Islet precursor cell (in vitro differentiated cells): ENCODE results near the gene PRAMEF5.
"Not testable (repeated sequence)": the region's sequence is repeated elsewhere in the genome, so short reads cannot be mapped to it uniquely, and the experiment has no call there.

Experiments
- DNase-seq: peaks from one replicate; pipeline ENCODE4 v3.0.0-alpha.2; 2018

The PRAMEF5 gene

DNA sequence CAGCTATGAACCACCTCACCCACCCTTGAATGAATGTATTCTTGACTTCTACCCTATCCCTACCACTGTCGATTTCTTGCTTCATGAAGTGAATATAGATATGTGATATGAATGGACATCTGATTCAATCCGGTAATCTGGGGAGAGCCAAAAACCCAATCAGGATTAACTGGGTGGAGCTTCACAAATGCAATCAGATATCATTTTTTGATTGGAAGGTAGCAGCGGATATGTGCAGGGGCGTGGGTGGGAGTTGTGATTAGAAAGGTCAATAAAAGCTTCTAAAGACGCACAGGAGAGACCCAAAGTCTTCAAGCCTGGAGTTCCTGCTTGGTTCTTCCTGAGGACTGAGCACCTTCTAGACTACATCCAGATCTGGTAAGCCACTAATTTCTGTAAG lies at the start of gene PRAMEF5:
TSS of gene PRAMEF5 (plus strand) at position 301 of the 400 bp plus-strand sequence. CDS start 5,071 bp downstream, outside the sequence.
- DNase-seq, result not testable (repeated sequence)

DNA sequence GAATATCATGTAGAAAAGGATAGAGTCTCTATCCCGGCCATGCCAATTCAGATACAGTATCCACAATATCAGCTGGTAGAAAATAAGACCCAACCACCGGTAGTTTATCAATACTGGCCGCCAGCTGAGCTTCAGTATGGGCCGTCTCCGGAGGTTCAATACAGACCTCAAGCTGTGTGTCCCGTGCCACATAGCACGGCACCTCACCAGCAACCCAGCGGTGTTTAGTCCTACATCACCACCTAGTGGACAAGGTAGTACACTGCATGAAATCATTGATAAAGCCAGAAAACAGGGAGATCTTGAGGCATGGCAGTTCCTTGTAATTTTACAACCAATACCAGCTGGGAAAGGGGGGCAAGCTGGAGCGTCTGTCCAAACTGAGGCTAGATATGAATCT lies 45.3 kb upstream of the PRAMEF5 start:
- not testable (repeated sequence) for DNase-seq

DNA sequence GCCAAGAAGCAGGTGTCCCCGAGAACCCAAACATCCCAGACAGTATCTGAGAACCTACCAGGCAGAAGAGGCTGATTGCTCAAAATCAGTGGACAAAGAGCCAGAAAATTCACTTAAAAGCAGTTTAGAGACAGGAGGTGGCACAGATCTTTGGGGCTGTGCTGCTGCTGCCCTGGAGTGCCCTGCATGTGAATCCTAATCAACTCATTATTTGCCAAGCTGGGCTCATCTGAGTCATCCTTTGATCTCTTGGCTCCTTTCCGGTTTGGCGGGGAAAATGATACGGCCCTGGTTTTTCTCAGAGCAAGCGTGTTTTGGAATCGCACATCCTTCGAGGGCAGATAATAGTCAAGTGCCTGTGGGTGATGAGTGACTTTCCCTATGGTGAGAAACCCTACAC lies 37.4 kb upstream of the PRAMEF5 start:
- DNase-seq, result not testable (repeated sequence)

DNA sequence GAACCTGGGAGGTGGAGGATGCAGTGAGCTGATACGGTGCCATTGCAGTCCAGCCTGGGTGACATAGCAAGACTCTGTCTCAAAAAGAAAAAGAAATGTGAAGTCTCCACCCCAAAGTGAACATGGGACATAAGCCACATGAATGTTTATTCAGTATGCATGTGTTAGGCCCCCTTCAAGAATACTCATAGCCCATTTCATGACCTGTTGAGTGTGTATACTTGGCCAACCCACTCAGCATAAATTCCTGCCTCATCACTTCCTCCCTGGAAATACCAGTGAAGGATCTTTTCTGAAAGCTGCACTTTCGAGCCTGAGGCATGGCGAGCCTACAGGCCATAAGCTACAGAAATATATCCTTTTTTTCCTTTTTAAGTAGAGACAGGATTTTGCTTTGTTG lies 34.8 kb upstream of the PRAMEF5 start:
- not testable (repeated sequence) for DNase-seq

DNA sequence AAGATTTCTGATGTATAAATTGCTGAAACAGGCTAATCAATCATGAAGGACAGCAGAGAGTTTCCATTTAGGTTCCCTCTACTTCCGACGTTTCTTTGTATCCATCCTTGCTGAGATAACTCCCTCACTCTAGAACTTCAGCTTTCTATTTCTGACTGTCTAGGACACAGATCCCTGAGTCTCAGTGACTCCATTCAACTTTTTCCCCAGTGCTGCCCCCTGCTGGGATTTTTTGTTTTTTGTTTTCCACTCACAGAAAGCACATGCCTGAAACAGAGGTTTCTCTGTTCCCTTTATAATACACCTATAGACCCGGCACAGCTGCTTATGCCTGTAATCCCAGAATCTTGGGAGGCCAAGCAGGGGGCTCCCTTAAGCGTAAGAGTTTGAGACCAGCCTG lies 31.2 kb upstream of the PRAMEF5 start:
- DNase-seq, result not testable (repeated sequence)

DNA sequence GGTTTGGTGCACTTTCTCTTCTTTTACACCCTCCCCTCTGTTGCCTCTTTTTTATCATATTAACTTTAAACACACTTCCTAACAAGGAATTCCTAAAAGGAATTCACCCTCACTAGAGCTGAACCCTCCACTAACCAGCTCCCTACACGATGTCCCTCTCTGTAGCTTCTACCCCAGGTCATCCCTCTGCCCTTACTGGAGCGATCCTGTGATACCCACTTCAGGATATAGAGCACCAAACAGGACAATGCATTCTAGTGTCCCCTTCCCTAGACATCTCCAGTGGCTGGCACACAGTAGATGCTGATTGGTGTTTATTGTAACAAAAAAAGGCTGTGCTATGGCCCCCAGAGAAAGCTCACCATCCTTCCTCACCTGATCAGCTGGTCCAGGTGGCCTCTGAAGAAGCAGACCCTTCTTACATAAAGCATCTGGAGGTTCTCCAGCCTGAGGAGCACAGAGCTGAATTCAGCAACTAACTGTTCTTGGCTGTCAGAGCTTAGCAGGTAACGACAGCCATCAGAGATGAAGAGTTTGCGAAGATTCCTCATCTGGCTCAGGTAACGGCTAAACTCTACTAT lies 29.4 kb upstream of the PRAMEF5 start:
- DNase-seq, result no peak

DNA sequence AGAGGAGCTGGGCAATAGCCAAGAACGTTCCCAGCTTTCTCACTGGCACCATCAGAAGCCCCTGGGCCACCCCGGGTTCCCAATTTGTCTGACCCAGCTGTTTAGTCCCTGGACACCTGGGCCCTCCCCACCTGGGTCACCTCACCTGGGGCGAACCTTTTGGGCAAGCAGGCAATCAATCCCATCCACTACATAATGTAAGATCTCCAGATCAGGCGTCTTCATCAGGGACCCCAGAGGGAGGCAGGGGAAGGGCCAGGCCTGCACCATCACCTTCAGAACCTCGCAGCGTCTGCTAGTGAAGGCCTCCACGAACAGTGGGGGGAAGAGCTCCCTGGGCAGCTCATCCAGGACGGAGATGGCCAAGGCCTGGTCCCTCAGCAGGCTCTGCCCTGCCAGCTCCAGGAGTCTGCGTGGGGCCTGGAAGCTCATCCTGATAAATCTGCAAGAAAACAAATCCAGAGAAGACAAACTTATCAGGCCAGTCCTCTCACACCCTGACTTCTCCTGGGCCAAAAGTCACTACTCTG lies 28.3 kb upstream of the PRAMEF5 start, which contains the start of gene PRAMEF18:
TSS of gene PRAMEF18 (minus strand) at position 480 of the 530 bp plus-strand sequence. CDS start at position 432, 48 bp downstream.
- DNase-seq, result not testable (repeated sequence)

DNA sequence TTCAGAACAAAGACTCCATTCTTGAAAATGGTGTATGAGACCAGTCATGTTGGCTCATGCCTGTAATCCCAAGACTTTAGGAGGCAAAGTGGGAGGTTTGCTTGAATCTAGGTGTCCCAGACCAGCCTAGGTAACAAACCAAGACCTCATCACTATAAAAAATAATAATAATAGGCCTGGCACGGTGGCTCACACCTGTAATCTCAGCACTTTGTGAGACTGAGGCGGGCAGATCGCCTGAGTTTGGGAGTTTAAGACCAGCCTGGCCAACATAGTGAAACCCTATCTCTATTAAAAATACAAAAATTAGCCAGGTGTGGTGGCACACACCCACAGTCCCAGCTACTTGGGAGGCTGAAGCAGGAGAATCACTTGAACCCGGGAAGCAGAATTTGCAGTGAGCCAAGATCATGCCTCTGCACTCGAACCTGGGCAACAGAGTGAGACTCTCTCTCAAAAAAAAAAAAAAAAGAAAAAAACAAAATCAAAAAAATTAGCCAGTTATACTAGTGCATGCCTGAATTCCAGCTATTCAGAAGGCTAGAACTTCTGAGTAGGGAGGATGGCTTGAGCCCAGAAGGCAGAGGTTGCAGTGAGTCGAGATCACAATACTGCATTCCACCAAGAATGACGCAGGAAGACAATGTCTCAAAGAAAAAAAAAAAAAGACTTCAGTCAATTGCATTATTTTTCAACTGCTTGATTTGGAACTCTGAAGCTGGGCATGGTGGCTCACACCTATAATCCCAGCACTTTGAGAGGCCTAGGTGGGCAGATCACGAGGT lies 26.5 kb upstream of the PRAMEF5 start:
- not testable (repeated sequence) for DNase-seq

DNA sequence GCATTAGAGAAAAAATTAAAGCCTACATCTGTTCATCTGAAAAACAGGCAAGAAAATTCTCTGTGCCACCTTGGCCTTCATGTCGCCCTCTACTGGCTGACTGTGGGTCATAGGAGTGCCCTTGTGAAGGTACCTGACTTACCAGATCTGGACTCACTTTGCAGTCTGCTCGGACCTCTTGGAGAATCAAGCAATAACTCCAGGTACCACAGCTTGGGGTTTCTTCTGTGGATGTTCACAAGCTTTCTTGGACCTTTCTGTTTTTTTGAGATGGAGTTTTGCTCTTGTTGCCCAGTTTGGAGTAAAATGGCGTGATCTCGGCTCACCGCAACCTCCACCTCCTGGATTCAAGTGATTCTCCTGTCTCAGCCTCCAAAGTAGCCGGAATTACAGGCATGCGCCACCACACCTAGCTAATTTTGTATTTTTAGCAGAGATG lies 25.6 kb upstream of the PRAMEF5 start:
- DNase-seq, result peak; percentile 63

DNA sequence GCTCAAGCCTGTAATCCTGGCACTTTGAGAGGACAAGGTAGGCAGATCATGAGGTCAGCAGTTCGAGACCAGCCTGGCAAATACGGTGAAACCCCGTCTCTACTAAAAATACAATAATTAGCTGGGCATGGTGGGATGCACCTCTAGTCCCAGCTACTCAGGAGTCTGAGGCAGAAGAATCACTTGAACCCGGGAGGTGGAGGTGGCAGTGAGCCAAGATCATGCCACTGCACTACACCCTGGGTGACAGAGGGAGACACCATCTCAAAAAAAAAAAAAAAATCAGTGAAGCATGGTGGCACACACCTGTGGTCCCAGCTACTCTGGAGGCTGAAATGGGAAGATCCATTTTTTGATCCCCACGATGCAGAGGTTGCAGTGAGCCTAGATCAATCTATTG lies 23.9 kb upstream of the PRAMEF5 start:
- not testable (repeated sequence) for DNase-seq

DNA sequence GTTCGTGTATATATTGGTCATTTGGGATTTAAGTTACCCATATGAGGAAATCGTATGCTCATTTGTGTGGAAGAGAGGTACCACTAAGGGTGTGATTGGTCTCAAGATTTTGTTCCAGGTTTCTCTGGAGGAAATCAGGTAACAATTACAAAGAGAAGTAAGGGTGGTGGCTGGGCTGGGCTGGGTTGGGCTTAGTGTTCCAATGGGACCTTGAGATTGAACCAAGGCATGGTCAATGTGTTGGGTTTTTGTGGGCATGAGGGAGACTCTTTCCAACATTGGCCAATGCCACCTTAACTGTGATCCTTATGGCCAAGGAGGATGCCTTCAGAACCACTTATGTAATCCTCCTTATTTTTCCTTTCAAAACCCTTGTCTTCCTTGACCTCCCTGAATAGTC lies 23.4 kb upstream of the PRAMEF5 start:
- not testable (repeated sequence) for DNase-seq

DNA sequence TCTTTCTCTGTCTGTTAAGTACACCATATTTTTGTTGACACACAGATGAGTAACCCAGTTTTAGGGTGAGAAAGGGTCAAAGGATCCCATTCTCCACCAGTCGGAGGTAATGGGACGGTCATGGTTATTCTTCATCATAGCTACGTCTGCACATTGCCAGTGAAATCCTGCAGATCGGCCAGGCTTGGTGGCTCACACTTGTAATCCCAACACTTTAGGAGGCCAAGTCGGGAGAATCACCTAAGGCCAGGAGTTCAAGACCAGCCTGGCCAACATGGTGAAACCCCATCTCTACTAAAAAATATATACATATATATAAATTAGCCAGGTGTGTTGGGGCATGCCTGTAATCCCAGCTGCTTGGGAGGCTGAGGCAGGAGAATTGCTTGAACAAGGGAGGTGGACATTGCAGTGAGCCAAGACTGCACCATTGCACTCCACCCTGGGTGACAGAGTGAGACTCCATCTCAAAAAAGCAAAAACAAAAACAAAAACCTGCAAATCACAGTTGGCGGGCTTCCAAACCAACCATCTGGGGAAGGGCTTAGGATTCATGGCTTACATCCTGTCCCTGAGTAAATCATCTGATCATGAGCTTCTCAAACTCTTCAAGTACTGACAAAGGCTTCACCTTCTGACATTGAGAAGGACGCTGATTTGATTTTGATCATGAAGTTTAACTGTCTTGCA lies 22.8 kb upstream of the PRAMEF5 start:
- DNase-seq, result not testable (repeated sequence)

DNA sequence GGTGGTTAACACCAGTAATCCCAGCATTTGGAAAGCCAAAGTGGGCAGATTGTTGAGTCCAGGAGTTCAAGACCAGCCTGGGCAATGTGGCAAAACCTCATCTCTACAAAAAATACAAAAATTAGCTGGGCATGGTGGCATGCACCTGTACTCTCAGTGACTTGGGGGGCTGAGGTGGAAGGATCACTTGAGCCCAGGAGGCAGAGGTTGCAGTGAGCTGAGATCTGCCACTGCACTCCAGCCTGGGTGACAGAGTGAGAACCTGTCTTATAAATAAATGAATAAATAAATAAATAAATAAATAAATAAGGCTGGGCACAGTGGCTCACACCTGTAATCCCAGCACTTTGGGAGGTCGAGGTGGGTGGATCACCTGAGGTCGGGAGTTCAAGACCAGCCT lies 21.9 kb upstream of the PRAMEF5 start:
- not testable (repeated sequence) for DNase-seq

DNA sequence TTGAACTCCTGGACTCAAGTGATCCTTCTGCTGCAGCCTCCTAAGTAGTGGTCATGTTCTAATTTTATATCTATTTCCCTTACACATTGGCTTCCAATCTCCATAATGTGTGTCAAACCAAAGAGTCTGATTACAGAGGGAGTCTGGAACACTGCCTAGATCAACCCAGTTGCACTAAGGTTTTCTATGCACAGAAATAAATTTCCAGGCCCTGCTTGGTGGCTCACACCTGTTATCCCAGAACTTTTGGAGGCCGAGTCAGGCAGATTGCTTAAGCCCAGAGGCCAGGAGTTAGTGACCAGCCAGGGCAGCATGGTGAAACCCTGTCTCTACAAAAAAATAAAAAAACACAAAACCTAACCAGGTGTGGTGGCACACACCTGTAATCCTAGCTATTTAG lies 19.9 kb upstream of the PRAMEF5 start:
- DNase-seq, result not testable (repeated sequence)

DNA sequence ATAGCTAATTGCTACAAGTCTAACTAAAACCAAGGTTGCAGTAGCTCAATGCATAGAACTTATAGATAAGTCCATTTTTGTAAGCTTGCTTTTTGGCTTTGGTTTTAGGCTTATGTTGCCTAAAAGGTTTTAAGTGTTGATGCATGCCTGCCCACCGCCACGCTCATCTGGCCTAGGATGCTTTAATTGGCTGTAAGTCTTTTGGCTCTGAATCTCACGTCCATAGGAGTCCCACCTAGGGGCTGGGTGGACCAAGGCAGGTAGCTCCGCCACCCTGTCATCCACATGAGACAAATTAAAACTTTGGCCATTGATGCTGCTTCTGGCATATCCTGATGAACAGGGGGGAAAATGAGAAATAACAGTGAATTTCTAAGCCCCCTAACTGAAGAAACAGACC lies 16.4 kb upstream of the PRAMEF5 start:
- DNase-seq, result not testable (repeated sequence)

DNA sequence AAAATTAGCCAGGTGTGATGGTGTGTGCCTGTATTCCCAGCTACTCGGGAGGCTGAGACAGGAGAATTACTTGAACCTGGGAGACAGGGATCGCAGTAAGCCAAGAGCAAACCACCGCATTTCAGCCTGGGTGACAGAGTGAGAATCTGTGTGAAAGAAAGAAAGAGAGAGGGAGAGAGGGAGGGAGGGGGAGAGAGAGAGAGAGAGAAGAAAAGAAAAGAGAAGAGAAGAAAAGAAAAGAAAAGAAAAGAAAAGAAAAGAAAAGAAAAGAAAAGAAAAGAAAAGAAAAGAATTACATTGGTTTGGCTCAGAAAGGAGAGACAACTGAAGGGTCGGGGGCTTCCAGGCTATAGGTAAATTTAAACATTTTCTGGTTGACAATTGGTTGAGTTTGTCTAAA lies 14.4 kb upstream of the PRAMEF5 start:
- not testable (repeated sequence) for DNase-seq

DNA sequence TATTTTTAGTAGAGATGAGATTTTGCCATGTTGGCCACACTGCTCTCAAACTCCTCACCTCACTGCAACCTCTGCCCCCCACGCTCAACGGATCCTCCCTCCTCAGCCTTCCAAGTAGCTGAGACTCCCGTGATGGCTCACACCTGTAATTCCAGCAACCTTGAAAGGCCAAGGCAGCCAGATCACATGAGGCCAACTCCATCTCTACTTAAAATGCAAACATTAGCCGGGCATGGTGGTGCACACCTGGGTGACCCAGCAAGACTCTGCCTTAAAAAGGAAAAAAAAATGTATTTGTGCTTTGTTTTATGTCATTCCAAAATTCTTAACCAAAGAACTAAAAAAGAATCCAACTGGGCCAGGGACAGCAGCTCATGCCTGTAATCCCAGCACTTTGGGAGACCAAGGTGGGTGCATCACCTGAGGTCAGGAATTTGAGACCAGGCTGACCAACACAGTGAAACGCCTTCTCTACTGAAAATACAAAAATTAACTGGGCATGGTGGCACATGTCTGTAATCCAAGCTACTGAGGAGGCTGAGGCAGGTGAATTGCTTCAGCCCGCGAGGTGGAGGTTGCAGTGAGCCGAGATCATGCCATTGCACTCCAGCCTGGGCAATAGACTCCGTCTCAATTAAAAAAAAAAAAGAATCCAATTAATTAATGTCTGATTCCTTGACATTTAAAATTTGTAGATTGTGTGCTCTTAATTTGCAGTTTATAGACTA lies 10.3 kb upstream of the PRAMEF5 start:
- not testable (repeated sequence) for DNase-seq

DNA sequence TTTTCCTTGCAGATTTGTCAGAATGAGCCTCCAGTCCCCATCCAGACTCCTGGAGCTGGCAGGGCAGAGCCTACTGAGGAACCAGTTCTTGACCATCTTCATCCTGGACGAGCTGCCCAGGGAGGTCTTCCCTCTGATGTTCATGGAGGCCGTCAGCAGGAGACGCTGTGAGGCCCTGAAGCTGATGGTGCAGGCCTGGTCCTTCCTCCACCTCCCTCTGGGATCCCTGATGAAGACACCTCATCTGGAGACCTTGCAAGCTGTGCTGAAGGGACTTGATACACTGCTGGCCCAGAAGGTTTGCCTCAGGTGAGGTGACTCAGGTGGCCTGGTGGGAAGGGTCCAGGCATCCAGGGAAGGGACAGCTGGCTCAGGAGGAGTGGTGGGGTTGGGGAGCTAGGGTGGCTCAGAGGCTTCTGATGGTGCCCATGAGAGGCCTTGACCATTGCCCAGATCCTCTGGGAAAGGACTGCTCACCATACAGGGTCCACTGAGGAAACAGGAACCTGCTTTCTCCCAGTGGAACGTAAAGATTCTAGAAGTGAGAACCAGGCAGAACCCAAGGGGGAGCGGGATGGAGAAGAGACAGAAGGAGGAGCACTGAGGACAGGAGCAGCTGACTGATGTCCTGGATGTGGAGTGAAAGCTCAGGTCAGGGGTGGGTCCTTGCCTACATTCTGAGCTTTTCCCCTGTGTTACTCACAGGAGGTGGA lies 8.0 kb upstream of the PRAMEF5 start:
- not testable (repeated sequence) for DNase-seq

DNA sequence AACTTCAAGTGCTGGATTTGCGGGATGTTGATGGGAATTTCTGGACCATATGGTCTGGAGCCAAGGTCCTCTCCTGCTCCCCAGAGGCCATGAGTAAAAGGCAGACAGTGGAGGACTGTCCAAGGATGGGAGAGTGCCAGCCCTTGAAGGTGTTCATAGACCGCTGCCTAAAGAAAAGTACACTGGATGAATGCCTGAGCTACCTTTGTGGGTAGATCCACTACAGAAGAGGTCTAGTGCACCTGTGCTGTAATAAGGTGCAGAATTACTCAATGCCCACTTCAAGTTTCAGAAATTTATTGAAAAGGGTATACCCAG lies 7.5 kb upstream of the PRAMEF5 start:
- DNase-seq, result not testable (repeated sequence)

DNA sequence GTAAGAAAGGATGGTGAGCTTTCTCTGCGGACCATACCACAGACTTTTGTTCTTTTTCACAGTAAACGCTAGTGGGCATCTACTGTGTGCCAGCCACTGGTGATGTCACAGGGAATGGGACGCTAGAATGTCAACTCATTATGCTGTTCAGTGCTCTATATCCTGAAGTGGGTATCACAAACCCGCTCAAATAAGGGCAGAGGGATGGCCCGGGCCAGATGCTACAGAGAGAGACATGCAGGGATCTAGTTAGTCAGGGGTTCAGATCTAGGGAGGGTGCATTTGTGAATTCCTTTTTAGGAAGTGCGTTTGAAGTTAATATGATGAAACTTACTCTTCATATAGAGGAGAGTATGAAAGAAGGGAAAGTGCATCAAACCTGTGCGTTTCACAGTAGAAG lies 6.9 kb upstream of the PRAMEF5 start:
- DNase-seq, result not testable (repeated sequence)

DNA sequence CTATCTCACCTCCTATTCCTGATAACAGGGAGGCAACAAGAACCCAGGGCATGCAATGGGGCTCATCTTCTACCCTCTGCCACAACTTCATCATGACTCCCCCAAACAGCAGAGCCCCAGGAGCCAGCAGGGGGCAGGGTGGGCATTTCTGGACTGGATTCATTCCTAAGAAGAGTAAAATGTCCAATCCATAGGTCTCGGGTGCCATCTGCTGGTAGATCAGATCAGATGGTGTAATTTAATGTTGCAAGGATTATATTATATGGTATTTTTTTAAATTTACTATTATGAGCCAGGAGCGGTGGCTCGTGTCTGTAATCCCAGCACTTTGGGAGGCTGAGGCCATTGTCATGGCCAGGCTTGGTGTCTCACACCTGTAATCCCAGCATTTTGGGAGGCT lies 11.1 kb downstream of the PRAMEF5 start:
- DNase-seq, result not testable (repeated sequence)

DNA sequence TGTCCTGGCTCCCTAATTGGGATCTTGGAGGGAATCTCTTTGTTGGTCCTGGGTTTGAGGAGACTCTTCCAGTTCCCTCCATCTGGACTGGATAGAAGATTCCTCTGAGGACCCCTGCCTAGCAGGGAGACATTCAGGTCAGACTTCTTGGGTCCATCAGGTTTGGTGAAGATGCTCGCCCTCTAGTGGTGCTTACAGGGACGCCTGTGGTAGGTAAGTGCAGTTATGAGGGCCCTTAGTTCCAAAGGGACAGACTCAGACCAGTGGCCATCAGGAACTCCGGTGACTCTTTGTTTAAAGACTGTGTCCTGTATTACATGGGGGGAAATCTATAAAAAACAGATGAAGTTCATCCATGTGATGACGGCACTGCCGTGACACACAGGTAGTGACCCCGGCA lies 23.0 kb downstream of the PRAMEF5 start:
- DNase-seq, result not testable (repeated sequence)
